ENCODE measurements around the gene CEP295NL. TPM values are rescaled to one million over a fixed set of nuclear protein-coding genes. Genes with fewer than 3 reads are reported as not detected.

The CEP295NL gene
- total RNA-seq, 6 experiments from 2014 or later = 0.85 to 2.7 (median 1.6) TPM

DNA sequence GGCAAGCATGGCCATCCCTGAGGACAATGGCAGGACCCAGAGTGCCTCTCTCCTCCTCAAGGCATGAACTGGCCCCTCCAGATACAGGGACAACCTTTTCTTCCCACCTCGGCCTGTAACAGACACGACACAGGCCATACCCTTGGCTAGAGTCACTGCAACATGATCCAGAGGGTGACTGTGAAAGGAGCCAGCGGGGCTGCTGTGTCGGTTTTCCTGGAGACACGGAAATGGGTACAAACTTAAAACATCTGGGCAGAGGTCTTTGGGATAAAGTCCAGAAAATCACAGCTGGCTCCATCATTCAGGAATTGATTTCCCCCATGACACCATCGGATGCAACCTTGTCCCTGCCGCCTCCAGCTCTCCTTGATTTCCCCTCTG is 5.3 kb downstream of the CEP295NL start:
- Mint-ChIP-seq H3K4me1 (ENCODE audit: low read depth) (peaks cover 17% of the 10 kb centered on the region; the same call in 1 of the 2 replicates), H3K27ac (peak overlapping the region; percentile 7; the same call in 1 of the 2 replicates), H3K9me3 (no peaks in the 10 kb centered on the region), H3K27me3 (ENCODE audit: insufficient read depth) (peaks cover 1% of the 10 kb centered on the region; the same call in 1 of the 2 replicates), H3K36me3 (ENCODE audit: low read depth) (peaks cover 21% of the 10 kb centered on the region; the same call in 1 of the 2 replicates), H3K4me3 (no peak overlapping the region)
- TF ChIP-seq, protein P1, sequence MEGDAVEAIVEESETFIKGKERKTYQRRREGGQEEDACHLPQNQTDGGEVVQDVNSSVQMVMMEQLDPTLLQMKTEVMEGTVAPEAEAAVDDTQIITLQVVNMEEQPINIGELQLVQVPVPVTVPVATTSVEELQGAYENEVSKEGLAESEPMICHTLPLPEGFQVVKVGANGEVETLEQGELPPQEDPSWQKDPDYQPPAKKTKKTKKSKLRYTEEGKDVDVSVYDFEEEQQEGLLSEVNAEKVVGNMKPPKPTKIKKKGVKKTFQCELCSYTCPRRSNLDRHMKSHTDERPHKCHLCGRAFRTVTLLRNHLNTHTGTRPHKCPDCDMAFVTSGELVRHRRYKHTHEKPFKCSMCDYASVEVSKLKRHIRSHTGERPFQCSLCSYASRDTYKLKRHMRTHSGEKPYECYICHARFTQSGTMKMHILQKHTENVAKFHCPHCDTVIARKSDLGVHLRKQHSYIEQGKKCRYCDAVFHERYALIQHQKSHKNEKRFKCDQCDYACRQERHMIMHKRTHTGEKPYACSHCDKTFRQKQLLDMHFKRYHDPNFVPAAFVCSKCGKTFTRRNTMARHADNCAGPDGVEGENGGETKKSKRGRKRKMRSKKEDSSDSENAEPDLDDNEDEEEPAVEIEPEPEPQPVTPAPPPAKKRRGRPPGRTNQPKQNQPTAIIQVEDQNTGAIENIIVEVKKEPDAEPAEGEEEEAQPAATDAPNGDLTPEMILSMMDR (IDR thresholded peaks at IDR 0.05) = no peak
- DNase-seq = no peak

- H3K9me3 Mint-ChIP-seq = no peaks in the 10 kb centered on the region
- H3K36me3 Mint-ChIP-seq (ENCODE audit: low read depth) = peaks cover 20% of the 10 kb centered on the region; the same call in 1 of the 2 replicates
- H3K27me3 Mint-ChIP-seq (ENCODE audit: insufficient read depth) = peaks cover 1% of the 10 kb centered on the region; the same call in 1 of the 2 replicates
- TF ChIP-seq, protein P1 (IDR thresholded peaks at IDR 0.05) = no peak
- H3K4me3 Mint-ChIP-seq = no peak overlapping the region
- no peak overlapping the region; the same call in 1 of the 2 replicates for H3K27ac Mint-ChIP-seq
- no peak for DNase-seq
- H3K4me1 Mint-ChIP-seq (ENCODE audit: low read depth) = peaks cover 14% of the 10 kb centered on the region; the same call in 1 of the 2 replicates
Measured at GRCh38 chr17:78896834-78897663, 6.0 kb downstream of the CEP295NL start.

DNA sequence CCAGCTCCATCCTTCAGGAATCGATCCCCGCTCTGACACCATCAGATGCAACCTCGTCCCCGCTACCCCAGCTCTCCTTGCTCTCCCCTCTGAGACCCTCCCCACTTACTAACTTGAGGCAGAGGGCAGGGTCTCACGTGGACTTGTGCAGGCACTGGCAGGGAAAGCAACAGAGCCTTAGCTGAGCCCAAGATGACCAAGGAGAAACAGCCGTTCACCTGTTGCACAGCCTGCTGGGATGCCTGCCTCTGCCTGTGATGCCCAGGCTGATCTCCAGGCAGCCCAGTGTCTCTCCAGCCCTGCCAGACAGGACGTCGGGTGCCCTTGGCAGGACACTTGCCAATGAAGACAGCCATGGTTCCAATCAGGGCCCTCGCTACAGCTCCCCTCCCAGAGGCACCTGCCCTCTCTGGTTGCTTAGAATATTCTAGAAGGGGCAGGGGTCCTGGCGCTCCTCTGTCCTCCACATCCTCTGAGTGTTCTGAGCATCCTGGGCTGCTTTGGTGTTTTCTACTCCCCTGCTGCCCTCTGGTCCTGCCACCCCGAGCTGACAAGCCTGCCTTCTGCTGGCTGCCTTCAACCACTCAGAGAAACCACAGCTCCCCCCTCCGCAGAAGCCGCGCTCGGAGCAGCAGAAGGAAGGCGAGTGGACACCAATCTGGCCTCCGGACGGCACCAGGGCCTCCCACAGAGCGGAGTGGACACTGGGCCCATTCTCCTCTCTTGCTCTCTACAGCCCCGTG is 6.7 kb downstream of the CEP295NL start:
- Mint-ChIP-seq H3K9me3 (no peaks in the 10 kb centered on the region), H3K27ac (peak overlapping the region; percentile 28; the same call in 1 of the 2 replicates), H3K4me1 (ENCODE audit: low read depth) (peaks cover 14% of the 10 kb centered on the region; the same call in 1 of the 2 replicates), H3K36me3 (ENCODE audit: low read depth) (peaks cover 18% of the 10 kb centered on the region), H3K27me3 (ENCODE audit: insufficient read depth) (peaks cover 1% of the 10 kb centered on the region), H3K4me3 (no peak overlapping the region)
- no peak for DNase-seq
- TF ChIP-seq, protein P1 (IDR thresholded peaks at IDR 0.05) = no peak

DNA sequence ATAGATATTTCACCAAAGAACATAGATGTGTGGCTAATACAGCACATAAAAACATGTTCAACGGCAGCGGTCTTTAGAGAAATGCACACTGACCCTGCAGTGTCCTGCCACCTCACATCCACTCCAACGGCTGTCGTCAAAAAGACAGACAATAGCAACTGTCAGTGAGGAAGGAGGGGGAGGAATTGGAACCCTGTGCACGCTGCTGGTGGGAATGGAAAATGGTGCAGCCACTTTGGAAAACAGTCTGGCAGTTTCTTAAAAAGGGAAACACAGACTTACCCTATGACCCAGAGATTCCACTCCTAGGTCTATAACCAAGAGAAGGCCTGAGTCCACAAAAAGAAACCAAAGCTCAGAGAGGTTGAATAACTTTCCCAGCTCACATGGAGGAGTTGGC is 7.7 kb downstream of the CEP295NL start:
- no peak overlapping the region for H3K4me3 Mint-ChIP-seq

DNA sequence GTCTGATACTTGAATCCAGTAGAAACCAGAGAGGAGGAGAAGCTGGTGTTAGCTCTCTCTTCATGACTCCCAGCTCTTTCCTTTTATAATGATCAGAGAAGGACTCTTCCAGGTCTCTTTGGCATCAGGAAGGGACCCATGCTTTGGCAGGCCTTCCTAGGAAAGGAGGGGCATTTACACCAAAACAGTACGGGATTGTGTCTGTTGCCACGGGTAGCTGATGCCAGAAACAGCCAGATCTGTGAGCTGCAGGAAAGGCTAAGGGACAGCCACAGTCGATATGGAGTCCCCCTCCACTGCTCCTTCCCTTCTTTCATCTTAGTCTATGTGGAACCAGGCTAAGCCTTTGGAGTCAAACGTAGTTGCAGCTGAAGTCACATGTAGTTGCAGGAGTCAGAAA is 9.3 kb downstream of the CEP295NL start:
- Mint-ChIP-seq H3K4me3 (no peak overlapping the region), H3K36me3 (ENCODE audit: low read depth) (peaks cover 27% of the 10 kb centered on the region), H3K27me3 (ENCODE audit: insufficient read depth) (peaks cover 2% of the 10 kb centered on the region), H3K9me3 (no peaks in the 10 kb centered on the region), H3K27ac (peak overlapping the region; percentile 43; the same call in 1 of the 2 replicates), H3K4me1 (ENCODE audit: low read depth) (peaks cover 25% of the 10 kb centered on the region)
- TF ChIP-seq, protein P1 (IDR thresholded peaks at IDR 0.05) = no peak
- DNase-seq = no peak

More for the DNA sequence above, 7.7 kb downstream of the CEP295NL start:
- H3K36me3 Mint-ChIP-seq (ENCODE audit: low read depth) = peaks cover 21% of the 10 kb centered on the region
- no peak for DNase-seq
- no peaks in the 10 kb centered on the region for H3K9me3 Mint-ChIP-seq
- H3K4me1 Mint-ChIP-seq (ENCODE audit: low read depth) = peaks cover 21% of the 10 kb centered on the region
- H3K27ac Mint-ChIP-seq = no peak overlapping the region
- peaks cover 1% of the 10 kb centered on the region for H3K27me3 Mint-ChIP-seq (ENCODE audit: insufficient read depth)
- TF ChIP-seq, protein P1 (IDR thresholded peaks at IDR 0.05) = no peak

Measured in HFFc6 (cell line).